ENCODE measurements around the gene XNDC1N. TPM values are rescaled to one million over a fixed set of nuclear protein-coding genes. Genes with fewer than 3 reads are reported as not detected.

The XNDC1N gene
- total RNA-seq, 1 donor from 2014 or later = not detected

- Histone ChIP-seq H3K27me3 (no peaks in the 10 kb centered on the region), H3K36me3 (no peaks in the 10 kb centered on the region), H3K4me3 (no peak overlapping the region), H3K4me1 (peaks cover 0 to 19% of the 10 kb centered on the region in 2 donors), H3K27ac (no peak overlapping the region), H3K9me3 (no peaks in the 10 kb centered on the region)
- intact Hi-C loops (cut with DNase I) = loop anchor here (10.0 kb wide), 1 partner anchor 479 kb away; the partner anchor contains the start of gene NADSYN1
- DNase-seq (ENCODE audit: low spot score in 2 of 2) = no peak
- no peak for TF ChIP-seq CTCF (IDR thresholded peaks at IDR 0.05)
These were observed 4.9 kb upstream of the XNDC1N start for GRCh38 chr11:71933141-71933933.

DNA sequence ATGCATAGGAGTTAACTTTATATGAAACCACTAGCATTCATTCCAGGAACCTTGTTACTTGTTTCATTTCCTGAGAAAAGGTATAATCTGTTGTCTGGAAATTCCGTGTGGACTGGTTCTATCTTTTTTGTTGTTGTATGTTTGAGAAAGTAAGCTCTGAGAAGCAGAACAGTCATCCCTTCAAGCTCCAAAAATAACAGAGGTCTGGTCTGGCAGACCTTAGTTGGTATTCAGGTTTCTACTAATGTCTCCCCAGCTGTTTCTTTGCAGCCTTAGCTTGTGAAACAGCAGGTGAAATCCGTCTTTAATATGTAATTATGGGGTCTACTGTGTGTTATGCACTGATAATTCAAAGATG, 2.8 kb upstream of the XNDC1N start:
- Histone ChIP-seq H3K4me3 (peak overlapping the region in 1 of 2 donors; percentile 96), H3K36me3 (no peaks in the 10 kb centered on the region), H3K9me3 (no peaks in the 10 kb centered on the region), H3K4me1 (peaks cover 0 to 15% of the 10 kb centered on the region in 2 donors), H3K27me3 (no peaks in the 10 kb centered on the region), H3K27ac (peak overlapping the region in 1 of 2 donors; percentile 74)
- DNase-seq (ENCODE audit: low spot score in 2 of 2) = no peak
- intact Hi-C loops (cut with DNase I) = loop anchor here (10.0 kb wide), 1 partner anchor 476 kb away; the partner anchor contains the start of gene NADSYN1
- no peak for TF ChIP-seq CTCF (IDR thresholded peaks at IDR 0.05)

GRCh38 chr11:71930556-71931244, 2.3 kb upstream of the XNDC1N start:
- no peaks in the 10 kb centered on the region for H3K36me3 ChIP-seq
- H3K27me3 ChIP-seq = no peaks in the 10 kb centered on the region
- no peak for DNase-seq (ENCODE audit: low spot score in 2 of 2)
- H3K27ac ChIP-seq = peak overlapping the region in 1 of 2 donors; percentile 74
- intact Hi-C loops (cut with DNase I) = loop anchor here (10.0 kb wide), 1 partner anchor 476 kb away; the partner anchor contains the start of gene NADSYN1
- H3K9me3 ChIP-seq = no peaks in the 10 kb centered on the region
- TF ChIP-seq CTCF (IDR thresholded peaks at IDR 0.05) = no peak
- H3K4me1 ChIP-seq = peaks cover 0 to 15% of the 10 kb centered on the region in 2 donors
- H3K4me3 ChIP-seq = peak overlapping the region in 1 of 2 donors; percentile 96

DNA sequence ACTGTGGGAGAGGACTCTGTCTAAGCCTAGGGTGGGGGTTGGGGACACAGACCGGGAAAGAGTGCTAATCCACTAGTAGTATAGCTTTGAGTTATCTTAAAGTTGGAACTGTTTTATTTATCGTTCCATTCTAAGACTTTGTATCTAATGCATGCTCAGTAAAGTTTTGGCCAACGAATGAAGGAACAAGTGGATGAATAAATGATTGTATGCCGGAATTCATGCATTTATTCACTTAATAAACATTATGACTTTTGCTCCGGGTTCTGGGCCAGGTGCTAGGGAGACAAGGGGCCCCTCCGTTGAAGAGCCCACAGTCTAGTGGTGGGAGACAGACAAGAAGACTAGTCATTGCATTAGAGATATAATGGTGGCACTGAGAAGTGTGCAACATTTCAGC, 1.1 kb upstream of the XNDC1N start:
- intact Hi-C loops (cut with DNase I) = loop anchor here (2.0 kb wide), 1 partner anchor 143 kb away; no protein-coding TSS in a partner anchor
- H3K27ac ChIP-seq = peak overlapping the region in 1 of 2 donors; percentile 74
- H3K4me3 ChIP-seq = peak overlapping the region; percentile 85 to 96
- no peak for DNase-seq (ENCODE audit: low spot score in 2 of 2)
- peaks cover 0 to 15% of the 10 kb centered on the region in 2 donors for H3K4me1 ChIP-seq
- H3K27me3 ChIP-seq = no peaks in the 10 kb centered on the region
- H3K9me3 ChIP-seq = no peaks in the 10 kb centered on the region
- H3K36me3 ChIP-seq = no peaks in the 10 kb centered on the region
- TF ChIP-seq CTCF (IDR thresholded peaks at IDR 0.05) = no peak

GRCh38 chr11:71928737-71929443, 496 bp upstream of the XNDC1N start, which contains the start of gene RNF121:
TSS of gene RNF121 (plus strand) at chr11:71929046. CDS start at chr11:71929062, 16 bp downstream.
- Histone ChIP-seq H3K27me3 (no peaks in the 10 kb centered on the region), H3K4me1 (peaks cover 0 to 11% of the 10 kb centered on the region in 2 donors), H3K9me3 (no peaks in the 10 kb centered on the region), H3K36me3 (no peaks in the 10 kb centered on the region), H3K4me3 (peak within 1 kb of the TSS; percentile 85 to 96), H3K27ac (peak within 1 kb of the TSS; percentile 74 to 88)
- no peak for TF ChIP-seq CTCF (IDR thresholded peaks at IDR 0.05)
- intact Hi-C loops (cut with DNase I) = loop anchor here (1.0 to 2.0 kb wide), 2 partner anchors 142 to 183 kb away; partner anchors contain the start of gene ANAPC15
- peak; percentile 90 to 98 for DNase-seq (ENCODE audit: low spot score in 2 of 2)
